DOHH2 (cell line): ENCODE measurements around the gene ATP8B1.
"Not testable (repeated sequence)": the region's sequence is repeated elsewhere in the genome, so short reads cannot be mapped to it uniquely, and the experiment has no call there.

ENCODE experiments used
- H3F3A ChIP-seq: fragments of 200-600 bp; sonication (generic), shearing (Covaris generic); 2 replicates; pipeline ENCODE4 v1.6.0; 2016; ENCODE audit warnings: antibody characterized with exemption, mild to moderate bottlenecking; ENCODE audit not compliant: control insufficient read depth, insufficient read depth
- H3K27ac ChIP-seq: fragments of 200-600 bp; sonication (generic); 2 replicates; pipeline ENCODE4 v1.5.1; 2014; ENCODE audit warnings: low read depth, mild to moderate bottlenecking, low read length, moderate library complexity
- H3K27me3 ChIP-seq: fragments of 200-600 bp; sonication (generic); 2 replicates; pipeline ENCODE4 v1.6.1; 2014; ENCODE audit warnings: mild to moderate bottlenecking, low read length, mixed read lengths; ENCODE audit not compliant: control insufficient read depth
- H3K36me3 ChIP-seq: fragments of 200-600 bp; sonication (generic); 2 replicates; pipeline ENCODE4 v1.6.1; 2014; ENCODE audit warnings: mild to moderate bottlenecking, low read length, moderate library complexity, mixed read lengths; ENCODE audit not compliant: control insufficient read depth
- H3K4me1 ChIP-seq: fragments of 200-600 bp; sonication (generic); 2 replicates; pipeline ENCODE4 v1.6.1; 2014; ENCODE audit warnings: mild to moderate bottlenecking, low read length, mixed read lengths; ENCODE audit not compliant: control insufficient read depth
- H3K4me2 ChIP-seq: fragments of 200-600 bp; sonication (generic); 2 replicates; pipeline ENCODE4 v1.6.0; 2014; ENCODE audit warnings: mild to moderate bottlenecking, low read length, moderate library complexity
- H3K4me3 ChIP-seq: fragments of 200-600 bp; sonication (generic); 2 replicates; pipeline ENCODE4 v1.5.1; 2014; ENCODE audit warnings: mild to moderate bottlenecking, low read length, mixed read lengths
- H3K79me2 ChIP-seq: fragments of 200-600 bp; sonication (generic); 2 replicates; pipeline ENCODE4 v1.6.1; 2014; ENCODE audit warnings: mild to moderate bottlenecking, low read length, mixed read lengths; ENCODE audit not compliant: control insufficient read depth
- H3K9me2 ChIP-seq: fragments of 200-600 bp; sonication (generic); replicated peaks from 2 replicates; pipeline ENCODE4 v1.6.1; 2014; ENCODE audit warnings: mild to moderate bottlenecking, low read length, mixed read lengths; ENCODE audit not compliant: control insufficient read depth
- H3K9me3 ChIP-seq: fragments of 200-600 bp; sonication (generic); 2 replicates; pipeline ENCODE4 v1.6.1; 2014; ENCODE audit warnings: antibody characterized with exemption, low read length, mixed read lengths; ENCODE audit not compliant: control insufficient read depth, insufficient read depth
- H4K20me1 ChIP-seq: fragments of 200-600 bp; sonication (generic); 2 replicates; pipeline ENCODE4 v1.6.0; 2014; ENCODE audit warnings: low read depth, mild to moderate bottlenecking, antibody characterized with exemption, low read length, moderate library complexity; ENCODE audit not compliant: control insufficient read depth, insufficient read depth
- CTCF ChIP-seq: fragments of 200-600 bp; sonication (generic); IDR thresholded peaks from one replicate; pipeline ENCODE4 v1.5.1; 2014; ENCODE audit warnings: antibody characterized with exemption, mild to moderate bottlenecking, low read depth, low read length; ENCODE audit not compliant: poor library complexity, severe bottlenecking
- EZH2phosphoT487 ChIP-seq: fragments of 200-600 bp; sonication (generic); IDR thresholded peaks from 2 replicates; pipeline ENCODE4 v1.6.1; 2017; ENCODE audit warnings: borderline replicate concordance, mild to moderate bottlenecking, antibody characterized with exemption, low read length, moderate library complexity, mixed read lengths

Gene ATP8B1

DNA sequence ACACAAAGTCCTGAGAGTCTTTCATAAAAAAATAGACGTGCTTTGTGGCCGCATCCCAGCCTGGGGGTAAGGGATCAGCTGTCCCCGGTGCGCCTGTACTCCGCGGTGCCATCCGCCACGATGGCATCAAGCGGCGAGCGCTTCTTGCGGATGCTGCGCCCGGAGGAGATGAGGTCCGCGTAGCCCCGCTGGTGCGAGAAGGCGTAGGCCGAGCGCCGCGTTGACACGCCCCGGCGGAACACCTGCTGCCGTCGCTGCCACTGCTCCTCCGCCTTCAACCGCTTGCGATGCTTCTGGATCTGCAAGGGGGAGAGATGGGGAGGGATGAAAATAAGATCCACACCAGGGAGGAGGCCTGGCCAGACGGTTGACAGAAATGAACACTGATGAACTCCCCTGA lies 154.7 kb downstream of the ATP8B1 start:
- TF ChIP-seq EZH2phosphoT487 (no peak), CTCF (no peak)
- H3K79me2 ChIP-seq, result peaks cover 96% of the 10 kb centered on the region
- no peaks in the 10 kb centered on the region for H3K4me1 ChIP-seq
- no peaks in the 10 kb centered on the region for H3K9me3 ChIP-seq
- no peaks in the 10 kb centered on the region for H4K20me1 ChIP-seq
- H3K27ac ChIP-seq, result no peak overlapping the region
- H3K4me3 ChIP-seq, result no peak overlapping the region
- H3K36me3 ChIP-seq, result peaks cover 3% of the 10 kb centered on the region
- no peak overlapping the region for H3K4me2 ChIP-seq
- H3F3A ChIP-seq, result no peaks in the 10 kb centered on the region
- H3K27me3 ChIP-seq, result no peaks in the 10 kb centered on the region
- no peaks in the 10 kb centered on the region for H3K9me2 ChIP-seq

- H4K20me1 ChIP-seq, result no peaks in the 10 kb centered on the region
- H3K4me2 ChIP-seq, result no peak overlapping the region
- no peaks in the 10 kb centered on the region for H3K9me2 ChIP-seq
- peaks cover 94% of the 10 kb centered on the region for H3K79me2 ChIP-seq
- H3K36me3 ChIP-seq, result peaks cover 26% of the 10 kb centered on the region
- no peaks in the 10 kb centered on the region for H3K4me1 ChIP-seq
- H3K9me3 ChIP-seq, result no peaks in the 10 kb centered on the region; the same call in 1 of the 2 replicates
- no peaks in the 10 kb centered on the region for H3K27me3 ChIP-seq
- H3K4me3 ChIP-seq, result no peak overlapping the region
- no peak overlapping the region for H3K27ac ChIP-seq
- TF ChIP-seq EZH2phosphoT487, result no peak
- TF ChIP-seq CTCF, result no peak
- H3F3A ChIP-seq, result no peaks in the 10 kb centered on the region
Observed at GRCh38 chr18:57644540-57644939, 158.6 kb downstream of the ATP8B1 start.

DNA sequence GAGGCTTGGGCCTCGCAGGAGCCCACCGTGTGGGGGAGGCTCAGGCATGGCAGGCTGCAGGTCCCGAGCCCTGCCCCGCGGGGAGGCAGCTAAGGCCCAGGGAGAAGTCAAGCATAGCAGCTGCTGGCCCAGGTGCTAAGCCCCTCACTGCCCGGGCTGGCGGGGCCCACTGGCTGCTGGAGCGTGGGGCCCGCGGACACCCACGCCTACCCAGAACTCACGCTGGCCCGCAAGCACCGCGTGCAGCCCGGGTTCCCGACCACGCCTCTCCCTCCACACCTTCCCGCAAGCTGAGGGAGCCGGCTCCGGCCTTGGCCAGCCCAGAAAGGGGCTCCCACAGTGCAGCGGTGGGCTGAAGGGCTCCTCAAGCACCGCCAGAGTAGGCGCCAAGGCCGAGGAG lies 159.4 kb downstream of the ATP8B1 start:
- not testable (repeated sequence) for H3K9me2 ChIP-seq, H3K27me3 ChIP-seq, H3F3A ChIP-seq, H3K4me3 ChIP-seq, H3K4me2 ChIP-seq, H3K4me1 ChIP-seq, H4K20me1 ChIP-seq, H3K27ac ChIP-seq, H3K9me3 ChIP-seq
- peaks cover 87% of the 10 kb centered on the region for H3K79me2 ChIP-seq
- H3K36me3 ChIP-seq, result peaks cover 26% of the 10 kb centered on the region

DNA sequence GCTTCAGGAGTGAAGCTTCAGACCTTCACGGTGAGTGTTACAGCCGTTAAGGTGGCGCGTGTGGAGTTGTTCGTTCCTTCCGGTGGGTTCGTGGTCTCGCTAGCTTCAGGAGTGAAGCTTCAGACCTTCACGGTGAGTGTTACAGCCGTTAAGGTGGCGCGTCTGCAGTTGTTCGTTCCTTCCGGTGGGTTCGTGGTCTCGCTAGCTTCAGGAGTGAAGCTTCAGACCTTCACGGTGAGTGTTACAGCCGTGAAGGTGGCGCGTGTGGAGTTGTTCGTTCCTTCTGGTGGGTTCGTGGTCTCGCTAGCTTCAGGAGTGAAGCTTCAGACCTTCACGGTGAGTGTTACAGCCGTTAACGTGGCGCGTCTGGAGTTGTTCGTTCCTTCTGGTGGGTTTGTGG lies 160.7 kb downstream of the ATP8B1 start:
- H3K4me3 ChIP-seq, H3F3A ChIP-seq, H3K27ac ChIP-seq, H3K4me2 ChIP-seq, H3K9me2 ChIP-seq, H3K4me1 ChIP-seq, H3K27me3 ChIP-seq, H4K20me1 ChIP-seq, H3K9me3 ChIP-seq: not testable (repeated sequence)
- peaks cover 32% of the 10 kb centered on the region for H3K36me3 ChIP-seq
- H3K79me2 ChIP-seq, result peaks cover 77% of the 10 kb centered on the region

- Histone ChIP-seq H3K27me3 (no peaks in the 10 kb centered on the region), H3K9me3 (no peaks in the 10 kb centered on the region; the same call in 1 of the 2 replicates), H3K4me2 (no peak overlapping the region), H3K4me1 (no peaks in the 10 kb centered on the region), H4K20me1 (no peaks in the 10 kb centered on the region), H3K9me2 (no peaks in the 10 kb centered on the region), H3K27ac (no peak overlapping the region), H3F3A (no peaks in the 10 kb centered on the region), H3K4me3 (no peak overlapping the region), H3K36me3 (peaks cover 32% of the 10 kb centered on the region), H3K79me2 (peaks cover 60% of the 10 kb centered on the region)
- TF ChIP-seq CTCF (no peak), EZH2phosphoT487 (no peak)
Observed at GRCh38 chr18:57640749-57641148, 162.4 kb downstream of the ATP8B1 start.
